Amniotic stem cell (primary cell): ENCODE measurements around the gene OR2A42.
"Not testable (repeated sequence)": the region's sequence is repeated elsewhere in the genome, so short reads cannot be mapped to it uniquely, and the experiment has no call there.

Experiments
- DNase-seq: peaks from one replicate; lab custom pipeline; 2025; lab: John Stamatoyannopoulos, UW

The OR2A42 gene

DNA sequence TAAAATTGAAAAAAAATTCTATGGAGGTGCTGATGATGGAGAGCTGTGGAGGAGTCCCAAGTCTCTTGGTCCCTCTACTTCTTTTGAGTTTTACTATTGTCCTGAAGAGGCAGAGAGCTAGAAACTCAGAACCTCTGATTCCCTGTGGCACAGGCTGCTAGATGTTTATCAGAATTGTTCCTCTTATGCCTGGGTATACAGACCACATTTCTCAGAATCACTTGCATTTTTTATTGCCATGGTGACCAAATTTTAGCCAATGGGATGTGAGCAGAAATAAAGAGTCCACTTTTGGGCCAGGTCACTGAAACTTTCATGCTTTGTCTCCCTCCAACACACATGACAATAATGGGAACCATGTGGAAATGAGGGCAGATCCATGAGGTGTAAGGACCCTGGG, 15.7 kb downstream of the OR2A42 start:
- DNase-seq: not testable (repeated sequence)

DNA sequence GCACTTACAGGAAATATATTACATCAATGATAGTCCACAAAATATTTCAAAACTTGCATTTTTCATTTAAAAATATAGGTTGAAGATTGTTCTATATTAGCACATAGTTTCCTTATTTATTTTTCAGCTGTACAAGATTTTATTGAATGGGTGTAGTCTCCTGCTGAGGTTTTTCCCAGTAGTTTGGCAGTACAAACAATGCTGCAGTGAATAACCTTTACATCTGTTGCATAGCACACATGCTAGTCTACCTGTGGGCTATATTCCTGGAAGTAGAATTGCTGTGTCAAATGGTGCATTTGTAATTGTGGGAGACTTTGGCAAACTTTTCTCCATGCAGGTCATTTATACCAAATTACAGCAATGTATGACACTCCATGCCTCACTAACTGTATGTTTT, 18.9 kb downstream of the OR2A42 start:
- DNase-seq: not testable (repeated sequence)

DNA sequence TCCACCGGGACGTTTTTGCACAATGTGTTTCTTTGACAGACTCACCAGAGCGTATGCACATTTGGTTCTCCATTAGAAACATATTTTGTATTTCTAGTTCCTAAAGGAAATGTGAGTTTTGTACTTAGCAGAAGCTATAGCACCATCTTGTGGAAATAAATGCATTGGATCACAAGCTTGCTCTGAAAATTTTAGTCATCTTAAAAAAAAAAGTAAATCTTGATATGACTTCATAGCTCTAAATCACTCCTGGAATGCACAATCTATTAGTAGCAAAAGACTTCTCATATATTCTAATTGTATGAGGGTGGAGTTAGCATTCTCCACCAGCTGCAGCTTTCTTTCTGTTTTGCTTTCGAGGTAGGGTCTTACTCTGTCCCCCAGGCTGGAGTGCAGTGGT, 20.3 kb downstream of the OR2A42 start:
- not testable (repeated sequence) for DNase-seq

DNA sequence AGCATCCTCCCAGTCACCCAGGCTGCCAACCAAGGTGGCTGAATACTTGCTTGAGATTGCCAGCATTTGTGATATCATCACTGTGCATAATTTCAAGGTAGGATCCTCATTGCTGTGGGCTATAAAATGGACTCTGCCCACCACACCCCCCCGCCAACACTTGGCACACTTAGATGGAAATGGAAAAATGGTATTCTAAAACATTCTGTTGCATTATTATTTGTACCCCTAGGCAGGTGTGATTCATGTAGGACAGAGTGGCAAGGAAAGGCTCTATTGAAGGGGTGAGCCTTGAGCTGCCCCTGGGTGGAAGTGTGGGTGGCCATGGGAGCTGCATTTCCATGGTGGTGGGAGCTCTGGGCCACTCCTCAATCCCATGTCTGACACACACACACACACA, 20.8 kb downstream of the OR2A42 start:
- DNase-seq: not testable (repeated sequence)

DNA sequence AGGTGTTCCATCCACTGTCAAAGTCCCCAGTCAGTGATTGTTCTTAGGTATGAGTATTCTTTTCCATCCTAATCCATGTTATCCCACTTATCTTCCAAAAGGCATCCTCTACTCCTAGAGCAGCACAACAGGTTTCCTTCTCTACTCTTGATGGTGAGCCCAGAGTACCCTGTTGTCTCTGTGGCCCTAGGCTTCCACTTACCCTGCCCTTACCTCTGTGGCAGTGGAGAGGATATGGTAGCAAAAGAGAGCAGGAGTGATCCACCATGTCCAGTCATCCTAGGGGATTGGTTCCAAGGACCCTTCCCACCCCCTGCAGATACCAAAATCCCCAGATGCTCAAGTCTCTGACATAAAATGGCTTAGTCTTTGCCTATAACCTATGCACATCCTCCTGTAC, 22.2 kb downstream of the OR2A42 start:
- not testable (repeated sequence) for DNase-seq

DNA sequence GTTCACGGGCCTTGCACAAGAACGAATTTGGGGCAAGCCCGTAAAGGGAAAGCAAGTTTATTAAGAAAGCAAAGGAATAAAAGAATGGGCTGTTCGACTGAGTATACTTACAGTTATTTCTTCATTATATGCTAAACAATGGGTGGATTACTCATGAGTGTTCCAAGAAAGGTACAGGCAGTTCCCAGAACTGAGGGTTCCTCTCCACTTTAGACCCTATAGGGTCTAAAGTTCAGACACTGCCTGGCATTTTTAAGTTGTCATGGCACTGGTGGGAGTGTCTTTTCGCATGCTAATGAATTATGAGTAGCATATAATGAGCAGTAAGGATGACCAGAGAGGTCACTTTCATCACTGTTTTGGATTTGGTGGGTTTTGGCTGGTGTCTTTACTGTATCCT, 34.1 kb downstream of the OR2A42 start:
- DNase-seq: not testable (repeated sequence)

DNA sequence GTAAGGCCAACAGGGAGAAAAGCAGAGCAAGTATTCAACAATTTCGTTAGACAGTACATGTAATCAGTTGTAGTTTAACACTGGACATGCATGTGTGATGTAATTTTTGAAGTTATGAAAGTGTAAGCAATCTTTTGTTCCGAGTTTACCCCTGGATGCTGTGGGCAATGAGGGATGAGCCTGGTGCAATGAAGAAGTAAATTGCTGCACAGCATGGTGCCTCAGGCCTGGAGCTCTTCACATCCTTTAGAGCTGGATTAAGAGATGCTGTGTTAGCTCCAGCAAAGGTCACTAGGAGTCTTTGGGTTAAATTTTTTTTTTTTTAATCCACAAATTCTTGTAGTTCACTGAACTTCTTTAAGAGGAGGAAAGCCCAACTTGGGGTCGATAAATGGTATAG, 36.3 kb downstream of the OR2A42 start:
- DNase-seq: not testable (repeated sequence)

DNA sequence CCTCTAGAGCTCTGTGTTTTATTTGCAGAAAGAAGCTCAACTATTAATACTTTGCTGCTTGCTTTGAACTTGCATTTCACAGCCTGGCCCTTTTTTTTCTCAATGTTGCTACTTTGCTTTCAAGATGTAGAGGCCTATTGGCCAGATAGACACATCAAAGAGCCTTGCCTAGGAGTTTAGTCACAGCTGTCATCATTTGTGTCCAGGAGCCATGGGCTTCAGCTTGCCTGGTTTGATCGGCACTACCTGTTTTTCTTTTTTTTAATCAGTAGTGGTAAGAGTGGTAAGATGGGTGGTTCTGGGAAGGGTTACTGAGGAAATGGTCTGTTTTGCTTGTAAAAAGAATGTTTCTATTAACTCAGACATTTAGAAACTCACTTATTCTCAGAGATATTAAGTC, 37.4 kb downstream of the OR2A42 start:
- DNase-seq: not testable (repeated sequence)

DNA sequence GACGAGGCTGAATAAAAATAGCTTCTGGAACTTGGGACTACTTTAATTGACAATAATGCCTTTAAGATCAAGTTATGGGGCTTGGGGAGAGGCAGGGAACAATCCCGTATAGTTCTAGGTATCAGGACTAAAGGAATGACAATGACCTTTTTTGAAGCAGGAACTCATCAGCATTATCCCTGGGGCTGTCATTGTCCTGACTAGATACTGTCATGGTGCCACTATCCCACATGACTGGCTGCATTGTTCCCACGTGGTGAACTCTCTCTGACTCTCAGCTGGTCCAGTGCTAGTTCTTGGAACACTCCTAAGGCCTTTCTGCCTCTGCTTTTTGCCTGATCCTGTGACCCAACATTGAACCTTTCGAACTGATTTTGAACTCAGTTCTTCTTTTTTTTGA, 40.5 kb downstream of the OR2A42 start:
- not testable (repeated sequence) for DNase-seq

DNA sequence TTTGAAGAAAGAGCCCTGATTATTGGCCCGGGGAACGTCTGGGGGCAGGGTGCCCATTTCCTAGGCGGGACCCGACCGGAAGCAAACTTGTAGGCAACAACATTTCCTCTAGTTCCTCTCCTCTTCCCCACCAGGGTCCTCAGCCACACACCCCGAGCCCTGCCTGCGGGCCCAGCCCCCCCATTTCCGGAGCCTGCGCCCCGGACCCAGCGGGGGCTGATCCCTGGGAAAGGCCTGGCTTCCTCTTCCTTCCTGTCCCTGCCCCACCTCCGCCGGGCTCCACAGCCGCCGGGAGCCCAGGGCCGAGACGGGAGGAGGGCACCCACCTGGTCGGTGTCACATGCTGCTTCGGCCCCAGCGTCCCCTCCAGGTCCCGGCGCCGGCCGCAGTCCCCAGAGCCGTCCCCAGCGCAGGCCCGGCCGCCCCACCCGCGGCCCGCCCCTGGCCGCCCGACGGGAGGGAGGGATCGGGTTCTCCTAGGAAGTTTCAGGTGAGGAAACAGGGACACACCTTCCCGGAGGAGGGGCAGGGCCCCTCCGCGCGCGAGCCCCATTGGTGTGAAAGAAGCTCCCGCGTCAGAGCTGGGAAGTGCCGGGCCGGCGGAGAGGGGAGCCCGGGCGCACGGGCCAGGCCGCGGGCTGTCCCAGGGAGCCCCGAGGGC, 44.1 kb downstream of the OR2A42 start, which contains the start of gene ARHGEF35:
ARHGEF35 (minus strand) TSS at position 622 of the 661 bp plus-strand sequence. CDS start 7,450 bp downstream, outside the sequence.
- not testable (repeated sequence) for DNase-seq

DNA sequence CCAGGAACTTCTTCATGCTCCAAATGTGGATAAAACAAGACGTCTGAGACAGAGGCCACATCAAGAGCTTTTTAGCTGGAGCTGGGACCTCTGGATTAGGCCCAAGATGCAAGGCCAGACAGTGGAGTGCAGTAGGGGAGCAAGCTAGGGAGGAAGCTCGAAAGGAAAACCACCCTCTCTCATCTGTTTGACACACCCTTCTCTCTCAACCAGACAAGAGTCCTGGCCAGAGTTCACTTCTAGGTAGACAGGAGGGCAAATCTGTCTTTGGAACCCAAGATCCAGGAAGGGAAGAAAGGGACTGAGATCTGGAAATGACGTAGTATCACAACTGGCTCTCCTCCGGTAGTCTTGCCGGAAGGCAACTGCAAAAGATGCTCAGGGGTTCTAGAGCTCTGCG, 45.0 kb downstream of the OR2A42 start:
- not testable (repeated sequence) for DNase-seq

DNA sequence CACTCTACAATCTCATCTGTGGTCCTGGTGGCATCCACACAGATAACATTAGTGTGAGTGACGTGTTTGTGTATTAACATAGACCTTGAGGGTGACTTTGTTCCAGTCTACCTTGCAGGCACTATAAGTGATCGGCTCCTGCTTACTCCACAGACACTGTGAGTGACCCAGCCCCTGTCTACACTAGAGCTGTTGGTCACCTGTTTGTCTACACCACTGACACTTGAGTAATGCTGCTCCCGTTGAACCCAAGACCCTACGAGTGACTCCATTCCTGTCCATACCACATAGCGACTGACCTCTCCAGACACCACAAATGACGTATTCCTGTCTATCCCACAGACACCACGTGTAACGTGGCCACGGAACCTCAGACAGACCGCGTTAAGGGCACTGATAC, 45.6 kb downstream of the OR2A42 start:
- not testable (repeated sequence) for DNase-seq

DNA sequence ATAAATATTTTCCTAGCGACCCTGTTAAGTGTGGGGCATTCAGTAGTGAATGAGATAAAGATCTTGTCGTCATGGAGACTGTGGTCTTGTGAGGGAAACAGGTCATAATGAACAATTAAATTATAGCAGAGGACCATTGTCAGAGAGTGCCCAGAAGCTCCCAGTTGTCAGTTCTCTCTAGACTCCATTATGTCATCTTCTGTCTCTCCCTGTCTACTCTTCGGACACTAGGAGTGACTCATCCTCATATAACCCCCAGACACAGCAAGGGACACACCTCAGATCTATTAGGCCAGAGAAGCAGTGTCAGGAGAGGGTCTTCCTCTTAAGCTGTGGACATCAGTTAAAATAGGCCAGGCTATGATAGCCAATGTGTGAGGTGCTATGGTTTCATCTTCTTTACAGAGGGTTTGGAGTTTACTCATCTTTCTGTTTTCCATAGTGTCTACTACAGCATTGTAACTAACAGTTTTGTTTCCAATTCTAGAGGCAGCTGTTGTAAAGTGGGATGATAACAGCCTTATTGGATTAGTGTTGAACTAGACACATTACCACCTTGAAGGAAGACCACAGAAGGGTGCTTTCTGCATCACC, 50.7 kb downstream of the OR2A42 start:
- DNase-seq: not testable (repeated sequence)

DNA sequence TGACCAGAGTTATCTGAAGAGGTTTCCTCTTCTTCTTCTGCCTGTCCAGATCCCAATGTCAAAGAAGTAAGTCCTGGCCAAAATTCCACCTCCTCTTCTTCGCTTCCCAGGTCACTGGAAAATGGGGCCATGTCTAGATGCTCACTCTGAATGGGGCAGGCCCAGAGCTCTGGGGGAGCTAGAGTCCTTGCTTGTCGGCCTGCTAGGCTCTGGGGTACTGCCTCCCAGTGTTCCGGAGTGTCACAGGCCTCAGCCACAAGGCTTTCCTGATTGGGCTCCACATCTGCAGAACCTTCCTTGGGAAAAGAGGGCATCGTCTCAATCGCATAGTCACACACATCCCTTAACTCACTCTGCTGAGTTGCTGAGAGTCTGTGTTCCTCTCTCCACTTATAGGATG, 51.6 kb downstream of the OR2A42 start:
- not testable (repeated sequence) for DNase-seq

DNA sequence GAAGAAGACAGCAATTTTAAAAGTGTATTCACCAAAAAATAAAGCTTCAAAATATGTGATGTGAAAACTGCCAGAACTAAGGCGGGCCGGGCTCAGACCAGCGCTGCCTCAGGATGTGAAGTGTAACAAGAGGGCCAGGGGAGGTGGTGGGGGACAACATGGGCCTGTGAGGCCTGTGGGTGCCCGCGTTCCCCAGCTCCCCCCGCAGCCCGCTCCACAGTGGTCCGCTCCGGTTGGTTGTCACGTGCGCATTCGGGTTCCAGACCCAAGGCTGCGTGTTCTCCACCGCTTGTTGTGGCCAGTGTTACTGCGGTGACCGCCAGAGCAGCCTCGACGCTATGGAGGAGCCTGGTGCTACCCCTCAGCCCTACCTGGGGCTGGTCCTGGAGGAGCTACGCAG, 56.2 kb downstream of the OR2A42 start, which contains the start of gene CTAGE4:
CTAGE4 (plus strand) TSS at position 301 of the 400 bp plus-strand sequence; CDS start at position 339, 38 bp downstream.
- not testable (repeated sequence) for DNase-seq

DNA sequence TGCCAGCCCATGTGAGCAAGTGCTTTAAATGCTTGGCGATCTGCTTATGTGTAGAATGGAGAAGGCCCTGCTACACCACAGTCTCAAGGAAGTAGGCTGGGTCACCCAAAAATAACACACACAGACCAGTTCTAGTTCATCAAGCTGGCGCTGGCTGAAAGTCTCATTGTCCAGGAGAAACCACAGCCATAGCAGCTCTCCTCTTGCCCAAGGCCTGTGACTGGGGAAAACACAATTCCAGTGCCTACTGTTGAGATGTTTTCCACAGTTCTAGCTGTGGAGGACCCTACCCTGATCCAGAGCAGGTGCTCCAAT, 60.3 kb downstream of the OR2A42 start:
- DNase-seq: not testable (repeated sequence)

DNA sequence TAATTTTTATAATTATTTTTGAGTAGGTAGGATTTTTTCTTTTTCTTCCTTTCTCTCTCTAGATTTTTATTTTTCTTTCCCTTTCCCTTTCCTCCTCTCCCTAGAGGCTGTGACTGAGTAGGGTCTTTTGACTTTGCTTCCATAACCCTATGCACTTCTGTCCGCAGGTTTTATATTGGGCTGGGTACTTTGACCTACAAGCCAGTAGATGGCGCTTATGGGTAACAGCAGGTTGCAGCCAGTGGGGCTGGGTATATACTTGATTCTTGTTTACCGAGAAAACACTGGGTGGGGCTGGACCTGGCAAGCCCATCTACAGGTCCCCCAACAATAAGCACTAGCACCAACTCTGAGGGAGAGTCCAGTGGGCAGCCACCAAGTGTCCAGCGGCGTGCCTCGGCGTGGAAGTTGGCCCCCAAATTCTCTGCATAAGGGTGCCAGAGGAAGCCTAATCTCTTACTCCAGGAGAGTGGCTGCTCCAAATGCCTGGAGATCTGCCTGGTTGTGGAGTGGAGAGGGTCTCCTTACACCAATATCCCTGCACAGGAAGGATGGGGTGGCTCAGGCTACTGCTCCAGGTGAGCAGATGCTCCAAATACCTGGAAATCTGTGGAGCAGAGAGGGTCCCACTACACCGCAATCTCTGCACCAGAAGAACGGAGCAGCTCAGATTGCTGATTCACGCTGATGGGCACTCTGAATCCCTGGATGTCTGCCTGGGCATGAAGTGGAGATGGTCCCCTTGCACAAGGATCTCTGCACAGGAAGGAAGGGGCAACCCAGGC, 60.8 kb downstream of the OR2A42 start:
- DNase-seq: not testable (repeated sequence)
